ENCODE data around the gene TTC21A.

The TTC21A gene

GRCh38 chr3:39134305-39134704, 26.8 kb downstream of the TTC21A start:
- no peak for DNase-seq (ENCODE audit: low read depth, low spot score)
- no peak overlapping the region for H3K4me3 ChIP-seq (ENCODE audit: low read depth, low read length)
- TF ChIP-seq CTCF (IDR thresholded peaks at IDR 0.05; ENCODE audit: low read depth, low read length): no peak
- in situ Hi-C loops (cut with HindIII; ENCODE audit: low sequenced_read_pairs): no loop called here

GRCh38 chr3:39135170-39135805, 27.8 kb downstream of the TTC21A start:
- no peak overlapping the region for H3K4me3 ChIP-seq (ENCODE audit: low read depth, low read length)
- TF ChIP-seq CTCF (IDR thresholded peaks at IDR 0.05; ENCODE audit: low read depth, low read length): no peak
- DNase-seq (ENCODE audit: low read depth, low spot score): no peak
- in situ Hi-C loops (cut with HindIII; ENCODE audit: low sequenced_read_pairs): no loop called here

- no peak for DNase-seq (ENCODE audit: low read depth, low spot score)
- TF ChIP-seq CTCF (IDR thresholded peaks at IDR 0.05; ENCODE audit: low read depth, low read length): no peak
- no peak overlapping the region for H3K4me3 ChIP-seq (ENCODE audit: low read depth, low read length)
- in situ Hi-C loops (cut with HindIII; ENCODE audit: low sequenced_read_pairs): no loop called here
Observed at GRCh38 chr3:39136533-39137434, 29.3 kb downstream of the TTC21A start.

- no peak for TF ChIP-seq CTCF (IDR thresholded peaks at IDR 0.05; ENCODE audit: low read depth, low read length)
- no peak for DNase-seq (ENCODE audit: low read depth, low spot score)
- H3K4me3 ChIP-seq (ENCODE audit: low read depth, low read length): no peak overlapping the region
- in situ Hi-C loops (cut with HindIII; ENCODE audit: low sequenced_read_pairs): no loop called here
Observed at GRCh38 chr3:39137435-39137936, 30.0 kb downstream of the TTC21A start.

GRCh38 chr3:39137991-39138803, 30.7 kb downstream of the TTC21A start:
- in situ Hi-C loops (cut with HindIII; ENCODE audit: low sequenced_read_pairs): no loop called here
- DNase-seq (ENCODE audit: low read depth, low spot score): no peak
- no peak overlapping the region for H3K4me3 ChIP-seq (ENCODE audit: low read depth, low read length)
- no peak for TF ChIP-seq CTCF (IDR thresholded peaks at IDR 0.05; ENCODE audit: low read depth, low read length)

GRCh38 chr3:39138804-39139415, 31.4 kb downstream of the TTC21A start:
- TF ChIP-seq CTCF (IDR thresholded peaks at IDR 0.05; ENCODE audit: low read depth, low read length): no peak
- peak; percentile 46 for DNase-seq (ENCODE audit: low read depth, low spot score)
- in situ Hi-C loops (cut with HindIII; ENCODE audit: low sequenced_read_pairs): no loop called here
- H3K4me3 ChIP-seq (ENCODE audit: low read depth, low read length): no peak overlapping the region
